Smooth muscle cell (in vitro differentiated cells): Measurements from ENCODE around the gene CDH4. TPM values are rescaled to one million over a fixed set of nuclear protein-coding genes. Genes with fewer than 3 reads are reported as not detected.

Source experiments
- DNase-seq: peaks from one replicate; lab custom pipeline; 2025; ENCODE audit not compliant: unreplicated experiment; lab: John Stamatoyannopoulos, UW
- H2AFZ ChIP-seq: fragments of 200-600 bp; sonication (generic); 2 replicates; pipeline ENCODE4 v1.6.0; 2016; ENCODE audit warnings: antibody characterized with exemption, low read depth, mild to moderate bottlenecking
- H3F3A ChIP-seq: fragments of 200-600 bp; sonication (generic); 2 replicates; pipeline ENCODE4 v1.6.0; 2017; ENCODE audit warnings: antibody characterized with exemption, low read depth
- H3K27ac ChIP-seq: fragments of 200-600 bp; sonication (generic); 2 replicates; pipeline ENCODE4 v1.5.1; 2016; ENCODE audit warnings: low read depth, mild to moderate bottlenecking
- H3K27me3 ChIP-seq: fragments of 200-600 bp; sonication (generic); 2 replicates; pipeline ENCODE4 v1.6.1; 2016; ENCODE audit warnings: low read depth, mild to moderate bottlenecking
- H3K36me3 ChIP-seq: fragments of 200-600 bp; sonication (generic); 2 replicates; pipeline ENCODE4 v1.5.1; 2016; ENCODE audit warnings: low read depth
- H3K4me1 ChIP-seq: fragments of 200-600 bp; sonication (generic); 2 replicates; pipeline ENCODE4 v1.5.1; 2016; ENCODE audit warnings: low read depth
- H3K4me2 ChIP-seq: fragments of 200-600 bp; sonication (generic); 2 replicates; pipeline ENCODE4 v1.6.0; 2016; ENCODE audit warnings: mild to moderate bottlenecking
- H3K4me3 ChIP-seq: fragments of 200-600 bp; sonication (generic); 2 replicates; pipeline ENCODE4 v1.5.1; 2016; ENCODE audit warnings: mild to moderate bottlenecking
- H3K79me2 ChIP-seq: fragments of 200-600 bp; sonication (generic); 2 replicates; pipeline ENCODE4 v1.6.0; 2016; ENCODE audit warnings: low read depth, mild to moderate bottlenecking
- H3K9ac ChIP-seq: fragments of 200-600 bp; sonication (generic); 2 replicates; pipeline ENCODE4 v1.6.0; 2016; ENCODE audit warnings: low read depth
- H3K9me3 ChIP-seq: fragments of 200-600 bp; sonication (generic); replicated peaks from 2 replicates; pipeline ENCODE4 v1.5.1; 2016; ENCODE audit warnings: low read depth
- H4K20me1 ChIP-seq: fragments of 200-600 bp; sonication (generic); 2 replicates; pipeline ENCODE4 v1.6.0; 2016; ENCODE audit warnings: low read depth
- WGBS: methylation state at CpG from one replicate; pipeline ENCODE4 v1.1.7; 2016; ENCODE audit warnings: low lambda C conversion rate; 5-methylcytosine and 5-hydroxymethylcytosine counted together
- polyA plus RNA-seq: library from polyadenylated mRNA; unstranded; fragments of >200 nt; fragmentation: Nextera tagmentation; extraction: Ambion mirVana; gene quantifications from 2 replicates; pipeline ENCODE4 v1.2.1, GENCODE V29; 2016
- total RNA-seq: library from RNA; depleted of rRNA; stranded (reverse); fragments of >200 nt; gene quantifications from 2 replicates; pipeline ENCODE4 v1.2.3, GENCODE V29; 2014
- TF ChIP-seq, protein P1 (sequence below): fragments of 200-600 bp; sonication (generic); IDR thresholded peaks from 2 replicates; pipeline ENCODE4 v1.5.1; 2017; ENCODE audit warnings: borderline replicate concordance, mild to moderate bottlenecking, antibody characterized with exemption; ENCODE audit not compliant: insufficient read depth, poor library complexity, severe bottlenecking

The CDH4 gene
- total and polyA plus RNA-seq, 2 experiments from 2014 or later: 0.03 to 0.04 TPM

GRCh38 chr20:61436667-61437279 lies 184.7 kb downstream of the CDH4 start:
- Histone ChIP-seq H2AFZ (peak overlapping the region; percentile 38), H3F3A (peaks cover 5% of the 10 kb centered on the region), H3K4me2 (peak overlapping the region; percentile 66), H3K9ac (no peak overlapping the region), H3K27ac (peak overlapping the region; percentile 34), H3K79me2 (no peaks in the 10 kb centered on the region), H3K4me3 (no peak overlapping the region), H3K27me3 (peaks cover 10% of the 10 kb centered on the region), H3K36me3 (no peaks in the 10 kb centered on the region), H3K9me3 (no peaks in the 10 kb centered on the region), H3K4me1 (peaks cover 52% of the 10 kb centered on the region), H4K20me1 (no peaks in the 10 kb centered on the region)
- no peak for DNase-seq
- TF ChIP-seq, protein P1, sequence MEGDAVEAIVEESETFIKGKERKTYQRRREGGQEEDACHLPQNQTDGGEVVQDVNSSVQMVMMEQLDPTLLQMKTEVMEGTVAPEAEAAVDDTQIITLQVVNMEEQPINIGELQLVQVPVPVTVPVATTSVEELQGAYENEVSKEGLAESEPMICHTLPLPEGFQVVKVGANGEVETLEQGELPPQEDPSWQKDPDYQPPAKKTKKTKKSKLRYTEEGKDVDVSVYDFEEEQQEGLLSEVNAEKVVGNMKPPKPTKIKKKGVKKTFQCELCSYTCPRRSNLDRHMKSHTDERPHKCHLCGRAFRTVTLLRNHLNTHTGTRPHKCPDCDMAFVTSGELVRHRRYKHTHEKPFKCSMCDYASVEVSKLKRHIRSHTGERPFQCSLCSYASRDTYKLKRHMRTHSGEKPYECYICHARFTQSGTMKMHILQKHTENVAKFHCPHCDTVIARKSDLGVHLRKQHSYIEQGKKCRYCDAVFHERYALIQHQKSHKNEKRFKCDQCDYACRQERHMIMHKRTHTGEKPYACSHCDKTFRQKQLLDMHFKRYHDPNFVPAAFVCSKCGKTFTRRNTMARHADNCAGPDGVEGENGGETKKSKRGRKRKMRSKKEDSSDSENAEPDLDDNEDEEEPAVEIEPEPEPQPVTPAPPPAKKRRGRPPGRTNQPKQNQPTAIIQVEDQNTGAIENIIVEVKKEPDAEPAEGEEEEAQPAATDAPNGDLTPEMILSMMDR: no peak
- 12% methylated on average over 8 of the region's 8 CpGs for WGBS

DNA sequence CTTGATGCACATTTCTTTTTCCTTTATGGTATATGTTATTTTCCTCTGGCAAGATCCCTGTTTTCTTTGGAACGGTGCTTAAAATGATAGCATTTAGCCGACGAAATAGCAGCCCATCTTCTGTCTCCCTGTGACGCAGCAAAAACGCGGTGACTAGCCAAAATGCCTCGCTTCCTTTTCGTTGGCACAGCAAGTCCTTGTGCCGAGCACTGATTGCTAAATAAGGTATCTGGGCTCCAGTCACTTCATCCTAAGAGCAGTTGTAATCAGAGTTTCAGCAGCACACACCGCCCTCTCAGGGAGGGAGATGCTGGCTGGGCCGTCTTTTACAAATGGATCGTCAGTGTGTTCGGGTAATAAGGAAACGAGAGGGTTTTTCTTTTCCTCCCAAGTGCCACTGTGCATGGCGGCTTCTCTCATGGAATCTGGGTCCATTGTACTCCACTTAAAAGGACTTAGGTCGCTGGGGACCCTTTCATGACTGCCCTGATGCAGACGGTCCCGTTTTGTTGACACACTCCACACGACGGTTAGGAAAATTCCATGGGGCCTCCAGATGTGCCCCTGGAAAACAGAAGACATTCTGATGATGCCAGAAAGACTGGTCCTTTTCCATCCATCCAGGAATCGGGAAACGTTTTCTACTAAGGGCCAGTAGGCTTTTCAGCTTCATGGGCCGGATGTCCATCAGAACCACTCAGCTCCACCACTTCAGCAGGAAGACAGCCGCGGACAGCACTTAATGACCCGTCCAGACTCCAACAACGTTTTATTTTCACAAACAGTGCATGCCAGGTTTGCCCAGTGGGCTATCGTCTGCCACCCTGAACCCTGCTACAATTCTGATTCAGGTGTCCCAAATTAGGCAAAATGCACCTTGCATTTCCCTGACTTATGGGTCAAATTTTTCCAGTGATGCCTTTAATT lies 185.5 kb downstream of the CDH4 start:
- TF ChIP-seq, protein P1: no peak
- Histone ChIP-seq H4K20me1 (no peaks in the 10 kb centered on the region), H3K9ac (no peak overlapping the region), H3K9me3 (no peaks in the 10 kb centered on the region), H3F3A (peaks cover 5% of the 10 kb centered on the region), H3K4me3 (no peak overlapping the region), H2AFZ (peak overlapping the region; percentile 38), H3K4me2 (peak overlapping the region; percentile 66), H3K79me2 (no peaks in the 10 kb centered on the region), H3K4me1 (peaks cover 52% of the 10 kb centered on the region), H3K36me3 (no peaks in the 10 kb centered on the region), H3K27me3 (peaks cover 3% of the 10 kb centered on the region), H3K27ac (peak overlapping the region; percentile 34)
- 33% methylated on average over 28 of the region's 28 CpGs for WGBS
- no peak for DNase-seq

DNA sequence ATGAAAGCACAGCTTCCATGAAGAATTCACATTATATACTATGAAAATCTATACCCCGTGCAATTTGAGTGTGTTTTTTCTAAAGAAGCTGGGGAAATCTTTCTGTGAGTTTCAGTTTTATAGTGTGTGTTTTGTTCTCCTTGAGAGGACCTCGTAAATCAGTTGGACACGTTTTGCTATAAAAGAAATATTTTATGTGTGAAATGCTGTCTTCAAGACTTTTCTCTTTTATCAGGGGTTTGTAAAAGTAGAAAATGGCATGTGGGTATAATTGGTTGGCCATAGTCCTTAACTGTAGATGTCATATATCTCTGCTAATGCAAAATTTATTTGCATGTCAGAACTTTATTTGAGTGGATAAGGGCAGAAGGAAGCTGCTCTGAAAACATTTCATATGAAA lies 186.2 kb downstream of the CDH4 start:
- H3K27ac ChIP-seq: no peak overlapping the region
- WGBS: 74% methylated on average over 3 of the region's 3 CpGs
- no peak overlapping the region for H3K4me2 ChIP-seq
- H3K9me3 ChIP-seq: no peaks in the 10 kb centered on the region
- H2AFZ ChIP-seq: no peak overlapping the region
- peaks cover 52% of the 10 kb centered on the region for H3K4me1 ChIP-seq
- DNase-seq: no peak
- H3F3A ChIP-seq: peaks cover 5% of the 10 kb centered on the region
- no peaks in the 10 kb centered on the region for H3K79me2 ChIP-seq
- TF ChIP-seq, protein P1: no peak
- no peaks in the 10 kb centered on the region for H4K20me1 ChIP-seq
- H3K9ac ChIP-seq: no peak overlapping the region
- H3K27me3 ChIP-seq: peaks cover 3% of the 10 kb centered on the region
- H3K4me3 ChIP-seq: no peak overlapping the region
- no peaks in the 10 kb centered on the region for H3K36me3 ChIP-seq
